Astrocyte of the hippocampus (primary cell): ENCODE data around the gene NOC2L.

Source experiments
- DNase-seq: peaks from one replicate; pipeline ENCODE4 v3.0.0; 2011; ENCODE audit warnings: low read depth, low spot score

The NOC2L gene

GRCh38 chr1:975365-975764, 16.3 kb upstream of the NOC2L start:
- DNase-seq, result no peak

GRCh38 chr1:974687-975328, 15.8 kb upstream of the NOC2L start:
- DNase-seq, result no peak

GRCh38 chr1:974293-974640, 15.2 kb upstream of the NOC2L start:
- no peak for DNase-seq

GRCh38 chr1:973459-974292, 14.6 kb upstream of the NOC2L start:
- DNase-seq, result no peak

GRCh38 chr1:972726-973458, 13.8 kb upstream of the NOC2L start:
- DNase-seq, result no peak

GRCh38 chr1:971751-972506, 12.9 kb upstream of the NOC2L start:
- no peak for DNase-seq

GRCh38 chr1:970973-971730, 12.1 kb upstream of the NOC2L start:
- DNase-seq, result no peak

GRCh38 chr1:970242-970972, 11.4 kb upstream of the NOC2L start:
- DNase-seq, result no peak

GRCh38 chr1:969260-969855, 10.3 kb upstream of the NOC2L start:
- DNase-seq, result no peak

- no peak for DNase-seq
Measured at GRCh38 chr1:967466-968343, 8.6 kb upstream of the NOC2L start.

- peak; percentile 80 for DNase-seq
Measured at GRCh38 chr1:966704-967300, 7.7 kb upstream of the NOC2L start.

GRCh38 chr1:966135-966703, 7.2 kb upstream of the NOC2L start, which contains the start of gene PLEKHN1:
TSS of gene PLEKHN1 (plus strand) at chr1:966482. CDS start at chr1:966532, 50 bp downstream.
- no peak for DNase-seq

- no peak for DNase-seq
Measured at GRCh38 chr1:965526-966134, 6.6 kb upstream of the NOC2L start.

- no peak for DNase-seq
Measured at GRCh38 chr1:964691-965525, 5.9 kb upstream of the NOC2L start.

- DNase-seq, result no peak
Measured at GRCh38 chr1:963746-964525, 4.9 kb upstream of the NOC2L start.

GRCh38 chr1:963301-963651, 4.2 kb upstream of the NOC2L start:
- DNase-seq, result no peak
